Stomach (tissue), 4 donors: ENCODE measurements around the gene LRRC56.

Experiments
- CTCF ChIP-seq, 7 experiments: fragments of 450-650 bp in 4 of 7; fragments of 200-600 bp in 3 of 7; sonication (generic) in 3 of 7; IDR thresholded peaks; one replicate each; pipeline ENCODE4 v1.5.1; 2016 to 2019; ENCODE audit warnings: antibody characterized with exemption in 7 of 7, control low read depth in 2 of 7, mild to moderate bottlenecking in 1 of 7
- POLR2A ChIP-seq, 4 donors: fragments of 450-650 bp; IDR thresholded peaks; one replicate each; pipeline ENCODE4 v1.6.1; 2016; ENCODE audit warnings: antibody characterized with exemption in 4 of 4, control low read depth in 2 of 4, mild to moderate bottlenecking in 1 of 4, moderate library complexity in 1 of 4
- POLR2AphosphoS5 ChIP-seq, 3 donors: sonication (generic); formaldehyde crosslinking; IDR thresholded peaks; one replicate each; pipeline ENCODE4 v1.6.1; 2016; ENCODE audit warnings: antibody characterized with exemption in 3 of 3

GRCh38 chr11:596374-596773 is 59.0 kb downstream of the LRRC56 start:
- TF ChIP-seq CTCF (IDR thresholded peaks at IDR 0.05) (no peak), POLR2A (IDR thresholded peaks at IDR 0.05) (no peak), POLR2AphosphoS5 (IDR thresholded peaks at IDR 0.05) (no peak)
